ENCODE measurements around the gene NOTUM.

NOTUM gene

GRCh38 chr17:81958633-81959342, 2.2 kb downstream of the NOTUM start:
- no peak for TF ChIP-seq CTCF (IDR thresholded peaks at IDR 0.05)

- TF ChIP-seq CTCF (IDR thresholded peaks at IDR 0.05) = no peak
Measured at GRCh38 chr17:81957691-81958432, 3.1 kb downstream of the NOTUM start.

GRCh38 chr17:81956607-81957589, 4.1 kb downstream of the NOTUM start:
- TF ChIP-seq CTCF (IDR thresholded peaks at IDR 0.05) = no peak

GRCh38 chr17:81955756-81956544, 5.0 kb downstream of the NOTUM start:
- TF ChIP-seq CTCF (IDR thresholded peaks at IDR 0.05) = no peak

- no peak for TF ChIP-seq CTCF (IDR thresholded peaks at IDR 0.05)
Measured at GRCh38 chr17:81955058-81955681, 5.8 kb downstream of the NOTUM start.

- no peak for TF ChIP-seq CTCF (IDR thresholded peaks at IDR 0.05)
Measured at GRCh38 chr17:81954131-81955057, 6.6 kb downstream of the NOTUM start.

Data from LNCAP (cell line).